Activated T-helper 1 cell treated with anti-CD3 and anti-CD28 coated beads, Interleukin-2, amount 50 U/mL, for 16 hours (primary cell): Measurements from ENCODE around the gene COL19A1.
"Not testable (repeated sequence)": the region's sequence is repeated elsewhere in the genome, so short reads cannot be mapped to it uniquely, and the experiment has no call there.

Experiments used
- DNase-seq, 2 donors: peaks; one replicate each; pipeline ENCODE4 v3.0.0-alpha.2; 2020; ENCODE audit warnings: low read depth in 1 of 2, low spot score in 1 of 2

The COL19A1 gene

DNA sequence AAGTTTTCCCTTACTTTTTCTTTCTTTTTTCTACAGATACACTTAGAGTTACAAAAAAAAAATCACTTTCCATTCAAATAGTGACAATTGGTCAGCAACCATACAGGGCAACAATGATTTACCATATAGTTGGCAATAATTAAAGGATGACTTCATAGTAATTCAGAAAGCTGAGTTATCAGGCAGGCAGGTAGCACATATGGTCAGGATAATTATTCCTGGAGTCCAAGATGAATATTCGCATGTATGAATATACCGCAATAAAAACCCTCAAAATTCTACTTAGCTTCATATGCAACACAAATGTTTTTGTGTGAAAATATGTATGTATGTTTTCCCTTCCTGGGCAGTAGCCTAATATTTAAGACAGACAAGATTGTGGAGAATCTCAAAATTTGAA lies 34.5 kb downstream of the COL19A1 start:
- no peak for DNase-seq

DNA sequence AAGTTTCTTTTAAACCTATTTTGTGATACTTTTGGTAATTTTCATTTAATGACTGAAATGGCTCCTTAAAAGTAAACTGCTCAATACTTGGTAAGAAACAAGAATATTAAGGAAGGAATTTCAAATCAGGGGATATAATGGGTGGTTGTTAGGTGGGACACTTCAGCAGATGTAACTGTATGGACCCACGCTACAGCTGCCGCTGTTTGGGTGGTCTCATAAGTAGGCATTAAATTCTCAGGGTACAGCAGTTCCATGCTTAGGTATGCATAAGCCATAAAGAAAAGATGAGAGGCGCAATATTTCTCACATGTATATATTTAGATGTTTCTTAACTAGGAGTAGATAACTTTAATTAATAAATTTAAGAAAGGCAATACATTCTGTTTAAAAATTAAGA lies 35.0 kb downstream of the COL19A1 start:
- no peak for DNase-seq

DNA sequence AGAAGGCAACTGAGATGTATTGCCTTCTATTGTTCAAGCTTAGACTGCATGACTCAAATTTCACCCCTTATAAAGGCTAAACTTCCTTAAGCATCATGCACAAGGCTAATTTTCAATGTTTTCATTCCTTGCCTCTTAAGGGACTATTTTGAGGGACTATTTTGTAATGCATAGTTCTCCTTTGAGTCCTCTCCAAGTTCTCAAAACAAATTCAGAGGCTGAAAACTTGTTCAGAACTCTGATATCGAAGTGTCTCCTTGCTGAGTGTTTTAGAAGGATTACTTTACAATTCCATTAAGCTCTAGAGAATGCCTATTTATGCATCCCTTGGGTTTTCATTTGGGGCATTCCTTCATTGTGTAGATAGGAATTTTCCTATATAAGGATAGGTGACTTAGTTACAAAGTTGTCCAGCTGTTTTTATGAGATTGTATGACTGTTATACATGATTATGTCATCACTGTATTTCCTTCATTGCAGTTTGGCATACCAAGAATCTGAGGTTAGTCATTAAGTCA lies 41.7 kb downstream of the COL19A1 start:
- no peak for DNase-seq

DNA sequence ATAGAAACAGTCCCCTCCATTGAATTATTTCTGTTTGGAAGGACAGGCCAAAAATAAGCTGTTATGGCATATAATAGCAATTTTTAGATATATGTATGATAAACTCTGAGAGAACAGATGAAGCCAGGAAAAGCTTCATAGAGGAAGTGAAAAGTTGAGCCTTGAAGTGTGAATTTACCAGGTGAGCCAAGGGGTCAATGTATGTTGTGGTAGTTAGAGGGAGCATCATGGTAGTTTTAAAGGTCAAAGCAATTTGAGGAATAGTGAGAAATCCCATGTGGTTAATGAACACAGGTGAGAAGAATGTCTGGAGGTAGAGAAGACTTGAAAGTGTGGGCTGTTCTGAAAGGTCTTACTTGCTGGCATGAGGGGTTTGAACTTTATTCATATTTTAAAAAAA lies 47.0 kb downstream of the COL19A1 start:
- no peak for DNase-seq

DNA sequence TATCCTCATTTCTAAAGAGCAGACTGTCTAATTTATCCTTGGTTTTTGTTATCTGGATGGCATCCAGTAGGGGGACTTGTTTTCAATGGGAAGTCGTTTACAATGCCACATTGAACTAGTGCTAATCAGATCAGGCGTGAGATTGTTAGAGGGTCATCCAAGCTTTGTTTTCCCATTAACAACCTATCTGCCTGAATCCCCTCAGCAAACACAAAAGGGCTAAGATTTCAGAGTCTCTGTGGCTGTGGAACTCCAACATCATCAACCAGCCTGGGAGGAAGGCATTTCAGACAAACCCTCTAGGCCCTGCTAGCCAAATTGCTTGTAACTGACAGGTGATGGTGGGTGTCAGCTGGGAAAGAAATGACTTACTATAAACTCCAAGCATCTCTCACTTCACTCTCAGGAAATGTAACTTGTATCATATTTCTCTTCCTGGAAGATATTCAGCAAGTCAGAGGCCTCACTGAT lies 47.7 kb downstream of the COL19A1 start:
- no peak for DNase-seq

DNA sequence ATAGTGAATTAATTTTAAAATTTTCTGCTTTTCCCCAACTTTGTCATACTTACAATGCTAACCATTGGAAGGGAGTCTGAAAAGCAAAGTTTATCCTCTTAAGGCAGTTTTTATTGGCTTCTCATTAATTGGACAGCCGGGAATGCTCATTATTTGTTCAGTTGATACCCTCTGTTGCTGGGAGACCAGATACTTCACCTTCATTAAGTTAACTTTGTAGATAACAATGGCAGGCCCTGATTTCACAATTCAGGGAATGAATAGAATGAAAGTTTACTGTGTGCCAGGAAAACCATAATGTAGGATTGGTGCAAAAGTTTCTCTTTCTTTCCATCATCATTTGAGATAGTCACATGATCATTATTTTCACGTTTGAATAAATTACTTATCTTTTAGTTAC lies 49.0 kb downstream of the COL19A1 start:
- no peak for DNase-seq

DNA sequence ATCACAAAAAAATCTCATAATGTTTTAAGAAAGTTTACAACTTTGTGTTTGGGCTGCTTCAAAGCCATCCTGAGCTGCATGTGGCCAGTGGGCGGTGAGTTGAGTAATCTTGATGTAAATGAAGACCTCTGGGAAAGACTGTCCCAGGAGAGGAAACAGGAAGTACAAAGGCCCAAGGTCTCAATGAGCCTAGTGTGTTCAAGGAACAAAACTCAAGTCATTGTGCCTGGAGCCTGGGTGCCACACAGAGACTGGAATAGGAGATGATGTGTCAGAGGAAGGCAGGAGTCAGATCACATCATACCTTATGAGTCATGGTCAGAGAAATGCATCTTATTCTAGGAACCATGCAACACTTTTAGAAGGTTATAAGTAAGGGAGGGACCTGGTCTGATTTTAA lies 51.5 kb downstream of the COL19A1 start:
- no peak for DNase-seq

DNA sequence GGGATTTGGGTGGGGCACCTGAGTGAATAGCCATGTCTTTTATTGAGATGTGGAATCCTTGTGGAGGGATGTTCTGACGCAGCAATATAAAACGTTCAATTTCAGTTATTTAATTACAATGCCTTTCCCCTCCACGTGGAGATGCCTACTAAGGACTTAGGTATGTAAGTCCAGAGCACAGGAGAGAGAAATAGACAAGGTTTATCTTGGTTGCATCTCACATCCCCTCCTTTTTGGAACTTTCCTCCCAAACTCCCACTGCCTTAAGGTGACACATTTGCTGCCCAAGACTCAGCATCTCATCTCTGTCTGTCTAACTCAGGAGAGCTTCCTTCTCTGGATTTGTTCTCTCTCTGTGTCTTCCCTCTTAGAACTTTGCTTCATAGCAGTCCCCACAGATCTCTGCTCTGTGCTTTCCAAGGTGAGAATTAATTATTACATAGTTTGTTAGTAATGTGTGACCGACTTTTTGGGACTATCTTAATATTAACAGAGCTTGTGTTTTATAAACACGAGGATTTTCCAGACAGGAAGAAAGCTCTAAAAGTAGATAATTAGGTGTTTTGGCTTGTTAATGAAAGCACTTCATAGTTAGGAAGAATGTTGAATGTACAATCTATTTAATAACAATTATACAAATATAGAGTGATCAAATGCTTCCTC lies 52.6 kb downstream of the COL19A1 start:
- DNase-seq: no peak

DNA sequence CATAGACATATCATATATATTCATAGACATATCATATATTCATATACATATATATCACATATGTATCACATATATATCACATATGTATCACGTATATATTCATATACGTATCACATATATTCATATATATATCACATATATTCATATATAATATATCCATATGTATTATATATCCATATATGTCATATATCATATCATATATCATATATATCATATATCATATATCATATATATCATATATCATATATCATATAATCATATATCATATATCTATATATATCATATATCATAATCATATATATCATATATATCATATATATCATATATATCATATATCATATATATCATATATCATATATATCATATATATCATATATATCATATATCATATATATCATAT lies 54.7 kb downstream of the COL19A1 start:
- not testable (repeated sequence) for DNase-seq

DNA sequence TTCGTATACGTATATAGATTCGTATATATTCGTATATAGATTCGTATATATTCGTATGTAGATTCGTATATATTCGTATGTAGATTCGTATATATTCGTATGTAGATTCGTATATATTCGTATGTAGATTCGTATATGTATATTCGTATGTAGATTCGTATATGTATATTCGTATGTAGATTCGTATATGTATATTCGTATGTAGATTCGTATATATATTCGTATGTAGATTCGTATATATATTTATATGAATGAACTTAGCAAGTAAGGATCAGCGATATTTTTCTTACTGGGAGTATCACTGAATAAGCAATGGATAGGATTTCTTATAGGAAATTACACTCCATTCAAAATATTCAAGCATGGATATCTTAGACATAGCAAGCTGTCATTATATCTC lies 55.3 kb downstream of the COL19A1 start:
- DNase-seq: not testable (repeated sequence)

DNA sequence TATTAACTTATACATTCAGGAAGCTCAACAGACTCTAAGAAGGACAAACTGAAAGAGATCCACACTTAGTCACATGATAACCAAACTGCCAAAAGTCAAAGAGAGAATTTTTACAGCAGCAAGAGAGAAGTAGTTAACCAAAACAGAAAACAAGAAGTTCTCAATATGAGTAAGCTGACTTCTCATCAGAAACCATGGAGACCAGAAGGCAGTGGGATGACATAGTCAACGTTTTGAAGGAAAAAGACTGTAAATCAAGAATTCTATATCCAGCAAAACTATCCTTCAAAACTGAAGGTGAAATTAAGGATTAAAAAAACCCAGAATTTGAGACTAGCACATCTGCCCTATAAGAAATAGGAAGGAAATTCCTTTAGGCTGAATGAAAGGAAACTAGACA lies 60.4 kb downstream of the COL19A1 start:
- DNase-seq: no peak

DNA sequence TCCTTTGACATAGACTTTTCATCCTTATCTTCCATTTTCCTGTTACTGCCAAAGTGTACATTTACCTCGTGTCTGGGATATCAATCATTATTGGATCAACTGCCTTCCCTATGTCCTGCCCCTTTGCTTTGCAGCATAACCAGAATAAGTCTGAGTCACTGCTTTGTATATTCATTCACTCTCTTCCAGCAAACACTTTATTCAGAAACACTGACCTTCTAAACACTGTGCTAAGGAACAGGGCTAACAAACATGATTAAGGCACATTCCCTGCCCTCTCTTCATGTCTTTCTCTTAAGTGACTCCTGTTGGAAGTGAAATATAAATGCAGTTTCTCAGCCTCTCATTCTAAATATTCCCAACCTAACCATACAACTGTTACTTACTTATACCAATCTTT lies 66.9 kb downstream of the COL19A1 start:
- DNase-seq: no peak

DNA sequence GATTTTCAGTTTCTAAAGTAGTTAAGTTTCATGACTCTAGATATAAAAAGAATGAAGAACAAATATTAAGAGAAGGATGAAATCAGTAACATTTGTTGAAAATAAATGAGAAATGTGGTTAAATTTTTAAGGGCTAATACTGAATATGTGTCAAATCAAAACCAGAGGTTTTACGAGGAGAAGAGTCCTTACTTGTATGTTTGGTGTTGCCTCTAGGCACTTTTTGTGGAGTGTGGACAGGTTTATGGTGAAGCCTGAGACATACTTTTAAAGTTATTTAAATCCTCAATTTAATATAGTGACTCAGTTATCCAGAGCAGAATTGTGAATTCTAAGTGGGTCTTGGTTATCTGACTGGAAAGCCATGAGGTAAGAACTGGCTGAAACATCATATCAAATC lies 68.7 kb downstream of the COL19A1 start:
- no peak for DNase-seq

DNA sequence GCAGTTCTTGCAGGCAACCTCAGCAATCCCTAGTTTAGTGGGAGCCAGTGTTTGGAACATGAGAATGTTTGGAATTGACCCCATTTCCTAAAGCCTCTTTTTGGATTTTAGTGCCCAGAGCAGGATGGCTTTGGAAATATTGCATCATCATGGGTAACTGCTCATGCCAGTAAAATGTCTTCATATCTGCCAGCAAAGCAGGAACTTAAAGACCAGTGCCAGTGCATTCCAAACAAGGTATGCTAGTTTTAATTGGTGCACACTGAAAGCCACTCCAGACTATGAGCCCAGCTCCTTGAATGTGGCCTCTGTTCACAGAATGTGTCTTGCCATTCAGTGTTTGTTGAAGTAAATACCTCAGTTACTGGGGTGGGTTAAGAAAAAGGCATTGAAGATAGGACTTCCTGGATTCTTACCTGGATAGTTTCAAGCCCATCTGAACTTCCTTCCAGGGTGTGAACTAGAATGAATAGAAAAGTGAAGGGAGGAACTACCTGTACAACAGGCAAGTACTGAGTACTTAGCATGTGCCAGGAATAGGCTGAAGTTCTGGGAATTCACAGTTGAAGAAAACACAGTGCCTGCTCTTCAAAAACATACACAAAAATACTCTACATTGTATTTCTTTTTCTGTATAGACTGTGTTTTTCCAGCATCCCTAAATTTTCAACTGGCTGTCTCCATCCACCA lies 70.5 kb downstream of the COL19A1 start:
- no peak for DNase-seq

DNA sequence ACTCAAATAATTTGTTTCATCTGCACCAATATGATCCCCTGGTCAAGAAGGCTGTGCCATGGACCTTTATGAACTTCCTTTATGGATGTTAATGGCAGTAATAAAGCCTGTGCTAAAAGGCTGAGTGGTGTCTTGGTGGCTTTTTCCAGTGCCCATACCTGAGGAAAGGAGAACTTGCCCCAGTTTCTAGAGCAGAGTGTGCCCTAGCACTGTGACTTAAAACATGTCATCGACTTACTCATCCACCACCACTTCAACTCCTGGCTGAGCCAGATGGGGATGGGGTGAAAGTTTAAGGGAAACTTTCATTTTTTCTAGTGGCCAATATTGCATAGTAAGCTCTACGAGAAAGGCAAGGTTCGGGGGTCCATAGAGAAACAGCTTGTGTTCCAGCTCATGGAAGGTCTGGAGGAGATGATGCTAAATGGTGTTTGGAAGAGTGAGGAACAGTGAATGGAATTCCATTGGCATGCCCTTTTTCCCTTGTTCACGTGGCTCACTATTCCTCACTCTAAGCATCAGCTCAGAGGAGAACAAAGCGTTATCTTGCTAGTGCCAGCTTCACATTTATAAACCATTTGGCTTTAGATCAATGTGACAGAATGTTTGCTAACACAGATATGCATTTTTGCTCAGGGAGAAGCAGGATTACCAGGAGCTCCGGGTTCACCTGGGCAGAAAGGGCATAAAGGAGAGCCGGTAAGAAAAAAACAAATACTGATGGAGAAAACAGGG lies 71.2 kb downstream of the COL19A1 start:
- no peak for DNase-seq

DNA sequence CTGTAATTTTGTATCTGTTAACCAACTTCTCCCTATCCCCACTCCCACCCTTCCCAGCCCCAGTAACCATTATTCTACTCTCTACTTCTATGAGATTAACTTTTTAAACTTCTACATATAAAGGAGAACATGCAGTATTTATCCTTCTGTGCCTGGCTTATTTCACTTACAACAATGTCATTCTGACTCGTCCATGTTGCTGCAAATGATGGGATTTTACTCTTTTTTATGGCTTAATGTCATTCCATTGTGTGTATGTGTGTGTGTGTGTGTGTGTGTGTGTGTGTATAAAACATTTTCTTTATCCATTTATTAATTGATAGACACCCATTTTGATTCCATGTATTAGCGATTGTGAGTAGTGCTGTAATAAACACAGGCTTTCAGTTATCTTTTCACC lies 76.1 kb downstream of the COL19A1 start:
- no peak for DNase-seq

DNA sequence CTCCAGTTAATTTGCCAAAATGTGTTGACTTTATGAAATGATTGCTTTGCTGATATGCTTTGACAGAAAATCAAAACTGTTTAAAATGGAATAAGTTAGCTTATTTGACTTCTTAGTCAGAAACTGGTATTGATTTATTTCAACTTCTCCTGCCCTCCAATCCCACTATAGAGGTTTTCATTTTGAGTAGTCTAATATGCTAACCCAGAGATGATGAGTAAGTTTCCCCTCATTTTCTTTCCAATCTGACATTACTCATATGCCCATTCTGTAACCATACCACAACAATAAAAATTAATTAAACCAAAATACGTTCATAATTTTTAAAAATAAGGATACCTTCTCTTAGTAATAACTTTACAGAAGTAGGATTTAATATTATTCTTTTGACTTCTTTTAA lies 78.8 kb downstream of the COL19A1 start:
- no peak for DNase-seq

DNA sequence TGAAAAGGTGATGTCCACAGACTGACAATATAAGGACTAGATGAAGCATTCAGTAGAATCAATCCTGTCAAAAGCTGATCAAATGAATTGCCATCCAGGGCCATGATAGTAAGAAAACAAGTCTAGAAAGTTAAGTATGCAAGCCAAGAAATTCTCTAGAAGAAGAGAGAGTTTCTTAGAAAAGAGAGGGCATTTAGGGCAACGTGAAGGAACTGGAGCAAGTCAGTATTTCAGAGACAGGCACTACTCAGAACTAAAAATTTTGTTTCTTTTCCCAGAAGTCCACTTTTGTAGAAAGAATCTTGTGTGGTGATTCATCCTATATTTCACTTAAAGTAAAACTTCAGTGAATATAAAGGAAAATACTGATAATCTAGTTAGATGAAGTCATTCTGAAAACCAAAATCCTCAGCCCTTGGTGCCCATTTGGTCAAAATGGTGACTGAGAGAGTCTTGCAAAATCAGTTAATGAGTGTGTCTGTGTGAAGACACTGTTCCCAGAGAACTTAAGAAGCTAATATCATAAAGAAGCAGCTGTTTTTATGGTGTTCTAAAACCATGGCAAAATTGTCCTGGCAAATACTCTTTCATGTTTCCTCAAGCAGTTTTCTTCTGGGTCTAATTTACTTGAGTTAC lies 82.2 kb downstream of the COL19A1 start:
- DNase-seq: no peak

DNA sequence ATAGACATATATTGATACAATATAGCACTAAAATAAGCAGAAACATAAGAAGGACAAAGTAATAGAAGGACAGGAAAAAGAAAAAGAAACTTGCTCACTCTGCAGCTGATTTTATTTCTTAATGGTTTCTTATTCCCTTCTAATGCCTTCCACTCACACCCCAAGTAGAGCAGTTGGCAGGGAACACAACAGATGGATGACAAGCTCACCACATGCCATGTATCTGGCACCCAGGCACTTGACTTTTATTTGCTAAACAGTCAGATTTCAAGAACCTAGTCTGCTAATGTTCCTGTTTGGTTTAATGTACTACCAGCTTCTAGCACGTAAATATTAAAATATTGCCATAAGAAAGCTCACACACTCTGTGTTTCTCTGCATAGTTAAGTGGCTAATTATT lies 87.1 kb downstream of the COL19A1 start:
- DNase-seq: no peak

DNA sequence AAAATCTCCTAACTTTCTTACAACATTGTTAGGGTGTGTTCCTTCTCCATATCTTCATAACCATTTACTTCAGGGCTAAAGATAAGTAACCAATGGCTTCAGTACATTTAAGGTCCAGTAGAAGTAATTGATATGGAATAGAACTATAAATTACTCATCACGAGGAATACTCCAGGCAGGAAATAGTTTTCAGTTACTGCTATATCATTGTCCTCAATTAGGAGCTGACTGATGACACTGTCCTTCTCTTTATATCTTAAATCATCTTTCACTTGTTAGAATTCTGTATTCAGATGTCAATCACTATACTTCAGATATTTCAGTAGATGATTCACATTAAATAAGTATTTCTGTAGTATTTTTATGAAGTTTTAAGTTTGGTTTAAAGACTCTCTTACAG lies 88.4 kb downstream of the COL19A1 start:
- DNase-seq: no peak

DNA sequence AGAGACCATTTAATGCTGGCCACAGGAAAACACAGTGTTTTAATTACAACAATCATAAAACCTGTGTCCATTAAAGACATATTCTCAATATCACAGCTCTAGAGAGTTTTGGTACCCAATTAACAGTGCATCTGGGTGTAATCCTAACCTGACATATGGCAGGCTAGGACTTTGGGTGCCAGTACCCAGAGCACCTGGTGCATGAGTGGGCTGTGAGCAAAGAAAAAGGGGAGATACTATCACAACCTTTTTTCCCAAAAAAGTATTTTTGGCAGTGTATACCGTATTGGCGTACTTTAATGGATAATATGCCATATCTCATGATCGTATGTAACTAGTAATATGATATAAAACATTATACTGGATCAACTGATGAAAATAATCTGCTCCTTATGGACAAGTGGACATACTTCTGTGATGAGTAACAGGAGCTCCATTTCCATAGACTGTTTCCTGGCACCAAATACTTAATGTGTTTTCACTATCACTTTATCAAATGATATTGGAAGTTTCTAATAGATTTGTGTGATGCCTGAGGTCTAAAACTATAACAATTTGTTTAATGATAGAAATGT lies 91.7 kb downstream of the COL19A1 start:
- no peak for DNase-seq
